M059J (cell line): Measurements from ENCODE around the gene CDCA8. TPM values are rescaled to one million over a fixed set of nuclear protein-coding genes. Genes with fewer than 3 reads are reported as not detected.

ENCODE experiments used
- DNase-seq: peaks from one replicate; pipeline ENCODE4 v3.0.0-alpha.2; 2012; ENCODE audit warnings: low read depth
- total RNA-seq: library from RNA; depleted of rRNA; stranded (reverse); fragments of >200 nt; shearing (Covaris generic); gene quantifications from 2 replicates; pipeline ENCODE4 v1.2.3, GENCODE V29; 2014

Gene CDCA8
- total RNA-seq, 1 experiment from 2014 or later = 38.4 TPM

- DNase-seq = no peak
Measured at GRCh38 chr1:37716321-37716720, 24.0 kb downstream of the CDCA8 start.

- no peak for DNase-seq
Measured at GRCh38 chr1:37717631-37718030, 25.3 kb downstream of the CDCA8 start.

- no peak for DNase-seq
Measured at GRCh38 chr1:37718181-37718900, 26.0 kb downstream of the CDCA8 start.

- no peak for DNase-seq
Measured at GRCh38 chr1:37718901-37719571, 26.7 kb downstream of the CDCA8 start.

- no peak for DNase-seq
Measured at GRCh38 chr1:37719572-37720195, 27.4 kb downstream of the CDCA8 start.

GRCh38 chr1:37720231-37721130 is 28.2 kb downstream of the CDCA8 start:
- DNase-seq = no peak

GRCh38 chr1:37721565-37721964 is 29.2 kb downstream of the CDCA8 start:
- DNase-seq = no peak

GRCh38 chr1:37722181-37723071 is 30.1 kb downstream of the CDCA8 start:
- DNase-seq = no peak

GRCh38 chr1:37723072-37723389 is 30.7 kb downstream of the CDCA8 start:
- DNase-seq = no peak

GRCh38 chr1:37723390-37724078 is 31.2 kb downstream of the CDCA8 start:
- DNase-seq = peak; percentile 41

- no peak for DNase-seq
Measured at GRCh38 chr1:37724575-37724974, 32.3 kb downstream of the CDCA8 start.

- DNase-seq = no peak
Measured at GRCh38 chr1:37725851-37726613, 33.7 kb downstream of the CDCA8 start.

GRCh38 chr1:37726751-37727585 is 34.7 kb downstream of the CDCA8 start:
- no peak for DNase-seq

GRCh38 chr1:37728416-37728815 is 36.1 kb downstream of the CDCA8 start:
- no peak for DNase-seq

- DNase-seq = no peak
Measured at GRCh38 chr1:37730376-37730775, 38.1 kb downstream of the CDCA8 start.

- DNase-seq = no peak
Measured at GRCh38 chr1:37731312-37732019, 39.1 kb downstream of the CDCA8 start.

- DNase-seq = no peak
Measured at GRCh38 chr1:37732111-37732780, 39.9 kb downstream of the CDCA8 start.
